CD4-positive, alpha-beta T cell treated with Interferon alpha-2 for 1 hour (primary cell): Measurements from ENCODE around the gene RNF130.
"Not testable (repeated sequence)": the region's sequence is repeated elsewhere in the genome, so short reads cannot be mapped to it uniquely, and the experiment has no call there.

ENCODE experiments used
- DNase-seq, 2 donors: peaks; one replicate each; pipeline ENCODE4 v3.0.0-alpha.2; 2020 to 2022

RNF130 gene

DNA sequence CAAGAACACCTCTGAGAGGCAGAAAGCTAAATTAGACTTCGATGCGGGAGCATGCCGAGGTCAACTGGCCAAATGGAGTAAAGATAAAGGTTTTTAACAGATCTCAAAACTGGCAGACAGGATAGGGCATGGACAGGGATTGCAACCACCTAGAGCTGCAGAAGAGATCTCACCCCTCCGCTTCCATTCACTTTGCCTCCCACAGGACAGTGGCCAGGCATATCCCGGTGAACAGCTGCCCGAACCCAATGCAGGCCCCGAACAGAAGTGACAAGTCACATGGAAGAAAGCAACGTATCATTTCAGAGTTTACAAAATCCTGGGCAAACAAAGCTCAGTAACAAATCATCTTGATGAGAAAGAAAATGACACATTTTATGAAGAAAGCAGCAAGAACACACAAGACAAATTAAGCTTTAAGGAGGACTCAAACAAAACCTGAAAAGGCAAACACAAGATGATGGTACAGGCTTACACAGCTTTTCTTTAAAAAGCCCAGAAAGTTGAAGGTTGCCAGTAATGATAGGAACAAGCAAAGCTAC lies 18.4 kb downstream of the RNF130 start:
- DNase-seq, result no peak

DNA sequence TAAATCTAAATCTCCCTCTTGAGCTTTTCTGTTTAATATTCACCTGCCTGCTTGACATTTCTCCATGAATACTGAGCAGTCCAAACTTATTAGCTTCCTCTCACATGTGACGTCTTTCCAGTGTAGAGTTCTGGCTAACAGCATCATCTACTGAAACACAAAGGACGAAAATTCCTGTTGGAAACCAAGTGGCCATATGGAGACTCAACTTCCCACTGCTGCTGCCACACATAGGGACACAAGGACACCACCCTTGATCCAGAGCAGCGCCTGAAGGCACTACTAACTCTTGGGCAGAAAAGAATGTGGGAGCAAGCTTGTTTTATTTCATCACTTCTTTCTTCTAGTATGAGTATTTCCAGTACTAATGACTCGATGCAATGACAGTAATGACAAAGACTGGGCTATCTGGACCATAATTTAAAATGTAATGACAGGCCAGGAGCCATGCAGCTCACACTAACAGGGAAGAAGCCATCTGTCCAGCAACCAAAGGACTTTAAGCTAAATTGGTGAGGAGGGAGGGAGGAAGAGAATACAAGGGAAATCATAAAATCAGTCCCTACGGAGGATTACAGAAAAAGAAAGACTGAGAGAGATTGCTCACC lies 19.2 kb downstream of the RNF130 start:
- DNase-seq, result no peak

DNA sequence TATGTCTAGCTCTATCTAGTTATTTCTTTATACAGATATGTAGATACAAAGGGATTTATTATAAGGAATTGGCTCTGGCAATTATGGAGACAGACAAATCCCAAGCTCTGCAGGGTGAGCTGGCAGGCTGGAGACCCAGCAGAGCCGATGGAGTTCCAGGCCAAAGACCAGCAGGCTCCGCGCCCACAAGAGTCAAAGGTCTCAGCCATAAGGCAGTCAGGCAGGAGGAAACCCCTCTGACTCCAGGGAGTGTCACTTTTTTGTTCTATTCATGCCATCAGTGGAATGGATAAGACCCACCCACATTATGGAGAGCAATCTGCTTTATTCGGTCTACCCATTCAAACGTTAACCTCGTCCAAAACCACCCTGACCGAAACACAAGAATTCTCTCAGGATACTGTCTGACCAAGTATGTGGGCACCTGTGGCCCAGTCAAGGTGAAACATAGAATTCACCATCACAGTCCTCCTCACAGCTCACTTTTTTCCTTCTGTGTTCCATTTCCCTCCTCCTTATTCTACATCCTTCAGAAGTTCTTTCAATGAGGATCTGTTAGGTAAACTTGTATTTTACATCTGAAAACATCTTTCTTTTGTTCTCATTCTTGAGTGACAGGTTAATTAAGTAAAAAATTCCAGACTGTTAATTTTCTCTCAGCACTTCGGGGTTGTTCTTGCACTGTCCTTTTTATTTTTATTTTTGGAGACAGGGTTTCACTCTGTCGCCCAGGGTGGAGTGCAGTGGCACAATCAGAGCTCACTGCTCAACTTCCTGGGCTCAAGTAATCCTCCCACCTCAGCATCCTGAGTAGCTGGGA lies 21.2 kb downstream of the RNF130 start:
- no peak for DNase-seq

DNA sequence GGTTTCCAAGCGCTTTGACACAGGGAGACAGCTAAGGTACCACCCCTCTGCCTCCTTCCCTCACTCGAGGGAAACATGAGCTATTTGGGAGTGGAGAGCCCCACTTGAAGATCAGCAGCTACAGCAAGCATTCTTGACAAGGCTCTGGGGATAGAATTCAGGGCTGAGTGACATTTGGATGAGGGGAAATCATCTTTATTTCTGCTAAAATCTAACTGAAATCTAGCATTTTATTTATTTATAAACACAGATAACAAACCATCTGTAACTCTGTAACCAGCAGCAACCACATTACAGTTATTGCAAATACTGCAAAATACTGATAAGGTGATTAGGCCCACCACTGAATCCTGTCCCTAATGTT lies 22.4 kb downstream of the RNF130 start:
- no peak for DNase-seq

DNA sequence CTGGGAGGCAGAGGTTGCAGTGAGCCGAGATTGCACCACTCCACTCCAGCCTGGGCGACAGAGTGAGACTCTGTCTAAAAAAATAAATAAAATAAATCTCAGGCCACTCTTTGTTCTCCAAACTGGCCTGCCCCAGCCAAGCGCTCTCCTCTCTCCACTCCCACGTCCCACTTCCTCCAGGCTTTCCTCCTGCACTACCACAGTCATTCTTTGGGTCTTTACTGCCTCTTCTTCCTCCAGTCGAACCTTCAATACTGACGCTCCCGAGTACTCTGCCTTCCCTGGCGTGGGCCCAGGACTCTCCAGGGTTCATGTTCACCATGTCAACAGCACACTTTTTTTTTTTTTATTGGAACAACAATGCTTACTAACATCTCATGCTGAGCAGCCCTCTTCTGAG lies 23.9 kb downstream of the RNF130 start:
- no peak for DNase-seq

DNA sequence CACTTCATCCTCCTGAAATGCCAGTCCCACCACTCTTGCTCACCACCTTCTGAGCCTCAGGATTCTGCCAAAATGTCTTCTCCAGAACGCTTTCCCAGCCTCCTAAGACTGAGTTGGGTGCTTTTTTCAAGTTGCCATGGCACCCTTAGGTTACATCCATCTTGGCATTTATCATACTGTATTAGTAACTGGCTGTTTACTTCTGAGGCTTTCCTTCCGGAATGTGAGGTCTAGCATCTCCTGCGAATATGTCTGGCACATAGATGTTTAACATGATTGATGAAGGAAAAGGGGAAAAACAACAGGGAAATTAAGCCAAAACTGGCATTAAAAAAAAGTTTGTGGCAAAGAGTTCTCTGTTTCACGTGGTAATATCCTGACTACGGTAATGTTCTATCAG lies 24.9 kb downstream of the RNF130 start:
- DNase-seq, result no peak

DNA sequence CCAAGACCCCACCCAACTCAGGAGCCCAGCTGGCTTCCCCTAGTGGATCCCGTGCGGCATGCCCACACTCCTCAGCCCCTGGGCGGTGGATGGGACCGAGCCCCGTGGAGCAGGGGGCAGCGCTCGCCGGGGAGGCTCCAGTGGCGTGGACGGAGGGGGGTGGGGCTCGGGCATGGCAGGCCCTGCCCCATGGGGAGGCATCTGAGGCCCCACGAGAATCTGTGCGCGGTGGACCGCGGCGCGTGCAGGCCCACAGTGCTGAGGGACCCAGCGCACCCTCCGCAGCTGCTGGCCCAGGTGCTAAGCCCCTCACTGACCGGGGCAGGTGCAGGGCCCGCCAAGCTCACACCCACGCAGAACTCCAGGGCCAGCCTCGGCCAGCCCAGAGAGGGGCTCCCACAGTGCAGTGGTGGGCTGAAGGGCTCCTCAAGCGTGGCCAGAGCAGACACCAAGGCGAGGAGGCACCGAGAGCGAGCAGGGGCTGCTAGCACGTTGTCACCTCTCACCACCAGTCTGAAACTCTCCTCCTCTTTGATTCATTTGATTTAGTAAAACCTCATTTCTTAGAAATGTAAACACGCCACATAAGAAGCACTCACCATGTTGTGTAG lies 25.6 kb downstream of the RNF130 start:
- no peak for DNase-seq

DNA sequence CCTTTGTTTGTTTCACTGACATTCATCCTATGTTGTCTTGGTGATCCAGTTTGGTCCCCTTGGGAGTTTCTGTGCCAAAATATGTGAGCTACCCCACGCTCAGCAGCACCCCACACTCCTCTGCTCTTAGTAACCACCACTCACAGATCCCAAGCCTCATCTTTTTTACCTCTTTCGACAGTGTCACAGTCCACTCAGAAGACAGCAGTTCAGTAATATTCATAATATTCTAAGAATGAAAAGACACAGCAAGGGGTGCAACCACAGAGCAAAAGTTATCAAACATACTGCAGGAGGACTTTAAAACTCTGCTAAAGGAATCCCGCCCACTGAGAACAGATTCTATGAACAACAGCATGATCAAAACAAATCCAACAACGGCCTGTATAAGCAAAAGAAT lies 28.2 kb downstream of the RNF130 start:
- no peak for DNase-seq

DNA sequence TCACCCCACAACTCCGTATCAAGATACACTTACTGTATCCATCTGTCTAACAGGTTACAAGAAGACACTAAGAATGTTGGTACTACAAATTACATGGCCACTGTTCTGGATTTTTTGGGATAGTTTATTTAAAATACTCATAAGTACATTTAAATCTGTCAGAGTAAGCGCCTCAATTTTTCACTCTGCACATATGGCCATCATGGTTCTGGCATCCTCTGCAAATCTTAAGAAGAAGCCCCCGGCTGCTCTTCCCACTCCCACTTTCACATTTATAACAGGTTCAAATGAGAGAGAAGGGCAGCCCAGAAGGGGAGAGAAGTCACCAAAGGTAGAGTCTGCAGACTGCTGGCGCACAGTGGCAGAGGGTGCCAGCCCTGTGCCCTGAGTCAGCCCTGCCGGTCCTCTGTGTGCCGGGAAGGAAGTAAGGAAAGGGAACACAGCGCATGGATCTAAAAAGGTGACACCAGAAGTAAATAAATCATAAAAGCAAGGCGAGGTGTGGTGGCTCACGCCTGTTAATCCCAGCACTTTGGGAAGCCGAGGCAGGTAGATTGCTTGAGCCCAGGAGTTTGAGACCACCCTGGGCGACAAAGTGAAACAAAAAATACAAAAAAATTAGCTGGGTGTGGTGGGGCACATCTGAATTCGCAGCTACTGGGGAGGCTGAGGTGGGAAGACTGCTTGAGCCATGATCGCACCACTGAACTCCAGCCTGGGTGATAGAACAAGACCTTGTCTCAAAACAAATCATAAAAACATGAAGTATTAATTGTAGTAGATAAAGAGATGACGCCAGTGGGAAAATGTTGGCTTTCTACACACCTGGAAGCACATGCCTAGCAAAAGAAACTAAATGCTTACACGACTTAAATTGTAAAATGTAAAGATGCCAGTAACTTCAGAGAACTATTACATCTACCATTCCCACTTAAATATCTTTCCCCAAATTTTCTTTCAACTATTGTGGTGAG lies 30.0 kb downstream of the RNF130 start:
- DNase-seq, result no peak

DNA sequence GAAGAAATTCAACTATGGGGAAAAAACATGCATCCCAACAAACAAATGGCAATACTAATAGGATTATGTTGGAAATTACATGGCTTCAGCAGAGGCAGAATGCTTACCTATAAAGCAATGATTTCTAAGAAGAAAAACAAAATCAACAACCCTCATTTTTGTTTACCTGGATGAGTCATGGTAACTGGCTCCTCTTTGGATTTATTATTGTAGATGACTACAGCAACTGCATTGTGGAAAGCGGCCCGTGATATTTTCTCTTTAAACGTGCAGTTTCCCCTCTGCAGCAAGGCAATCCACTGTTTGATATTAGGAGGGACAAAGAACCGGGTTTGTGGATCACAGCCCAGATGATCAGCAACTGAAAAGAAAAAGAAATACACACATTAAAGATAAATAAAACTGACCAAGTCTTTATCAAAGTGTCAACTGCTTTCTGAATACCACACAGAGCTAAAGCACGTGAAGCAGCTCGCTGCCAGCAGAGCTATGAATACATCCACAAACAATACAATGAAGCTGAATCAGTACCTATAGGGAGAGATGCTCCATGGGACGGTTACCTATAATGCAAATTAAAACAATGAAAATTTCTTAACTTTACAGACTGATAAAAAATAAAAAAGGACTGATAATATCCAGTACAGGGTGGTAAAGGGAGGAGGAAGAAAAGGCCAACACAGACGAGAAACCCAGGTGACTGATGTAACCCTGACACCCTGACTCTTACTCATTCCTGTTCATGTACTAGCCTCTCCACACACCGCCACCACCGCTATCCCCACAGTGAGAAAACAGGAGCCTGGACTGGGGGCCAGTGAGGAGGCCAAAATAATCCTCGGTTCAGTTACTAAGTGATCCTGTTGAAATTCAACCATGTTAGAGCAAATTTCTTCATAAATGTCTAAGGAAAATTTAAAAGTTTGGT lies 31.0 kb downstream of the RNF130 start:
- DNase-seq, result no peak

DNA sequence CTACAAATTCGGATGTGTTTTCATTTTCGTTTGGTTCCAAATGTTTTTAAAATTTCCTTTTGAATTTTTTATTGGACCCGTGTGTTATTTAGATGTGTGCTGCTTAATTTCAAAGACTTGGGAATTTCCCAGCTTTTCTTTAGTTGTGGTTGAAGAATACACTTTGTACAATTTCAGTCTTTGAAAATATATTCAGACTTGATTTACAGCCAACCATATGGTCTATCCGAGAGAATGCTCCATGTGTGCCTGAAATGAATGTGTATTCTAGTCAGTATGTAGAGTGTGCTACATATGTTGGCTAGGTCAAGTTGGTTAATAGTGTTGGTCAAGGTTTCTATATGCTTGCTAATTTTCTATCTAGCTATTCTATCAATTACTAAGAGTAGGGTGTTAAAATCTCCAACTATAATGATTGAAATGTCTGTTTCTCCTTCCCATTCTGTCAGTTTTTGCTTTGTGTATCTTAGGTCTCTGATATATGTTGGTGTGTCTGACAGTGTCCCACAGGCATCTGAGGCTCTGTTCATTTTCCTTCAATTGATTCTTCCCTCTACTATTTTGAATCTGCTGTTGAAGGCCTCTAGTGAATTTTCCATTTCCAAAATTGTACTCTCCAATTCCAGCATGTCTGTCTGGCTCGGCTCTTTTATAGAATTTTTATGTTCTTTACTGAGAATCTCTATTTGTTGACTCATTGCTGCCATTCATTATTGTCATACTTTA lies 36.2 kb downstream of the RNF130 start:
- no peak for DNase-seq

DNA sequence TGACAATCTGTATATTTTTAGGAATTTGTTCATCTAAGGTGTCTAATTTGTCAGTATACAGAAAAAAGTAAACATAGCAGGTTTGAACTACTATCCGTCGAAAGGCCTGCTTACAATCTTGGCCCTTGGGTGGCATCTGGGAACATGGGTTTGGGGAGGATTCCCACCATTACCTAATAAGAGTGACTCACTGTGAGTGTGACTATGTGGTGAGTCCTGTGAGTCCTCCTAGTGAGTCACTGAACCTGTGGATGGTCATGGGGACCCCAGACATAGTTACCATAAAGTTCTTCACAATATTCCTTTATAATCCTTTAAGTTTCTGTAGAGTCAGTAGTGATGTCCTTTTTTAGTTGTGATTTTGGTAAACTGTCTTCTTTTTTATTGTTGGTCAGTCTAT lies 37.0 kb downstream of the RNF130 start:
- DNase-seq, result no peak

DNA sequence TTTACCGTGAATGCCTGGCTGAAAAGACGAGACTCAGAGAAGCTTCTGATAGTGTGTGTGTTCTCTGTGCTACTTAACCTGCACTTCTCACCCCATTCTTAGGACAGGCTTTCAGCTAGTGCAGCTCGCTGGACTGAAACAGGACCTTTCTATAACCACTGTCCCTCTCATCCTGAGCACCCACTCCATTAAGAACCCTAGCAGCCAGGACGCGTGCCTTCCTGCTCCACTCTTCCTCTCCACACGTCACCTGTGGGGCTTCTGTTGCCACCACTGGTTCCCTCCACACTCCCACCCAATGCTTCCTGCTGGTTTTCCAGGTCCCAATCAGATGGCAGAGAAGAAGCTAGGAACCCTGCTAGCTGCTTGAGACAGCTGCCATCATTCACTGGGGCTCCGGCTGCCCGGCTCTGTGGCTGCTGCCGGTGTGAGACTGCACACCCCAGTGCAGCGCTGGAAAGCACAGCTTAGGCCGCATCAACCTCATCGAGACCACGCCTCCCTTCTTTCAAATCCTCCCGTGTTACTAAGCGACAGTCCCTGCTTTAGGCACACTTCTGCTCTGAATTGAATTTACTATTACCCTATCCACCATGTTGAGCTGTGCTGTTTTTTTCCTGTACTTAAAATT lies 44.0 kb downstream of the RNF130 start:
- no peak for DNase-seq

DNA sequence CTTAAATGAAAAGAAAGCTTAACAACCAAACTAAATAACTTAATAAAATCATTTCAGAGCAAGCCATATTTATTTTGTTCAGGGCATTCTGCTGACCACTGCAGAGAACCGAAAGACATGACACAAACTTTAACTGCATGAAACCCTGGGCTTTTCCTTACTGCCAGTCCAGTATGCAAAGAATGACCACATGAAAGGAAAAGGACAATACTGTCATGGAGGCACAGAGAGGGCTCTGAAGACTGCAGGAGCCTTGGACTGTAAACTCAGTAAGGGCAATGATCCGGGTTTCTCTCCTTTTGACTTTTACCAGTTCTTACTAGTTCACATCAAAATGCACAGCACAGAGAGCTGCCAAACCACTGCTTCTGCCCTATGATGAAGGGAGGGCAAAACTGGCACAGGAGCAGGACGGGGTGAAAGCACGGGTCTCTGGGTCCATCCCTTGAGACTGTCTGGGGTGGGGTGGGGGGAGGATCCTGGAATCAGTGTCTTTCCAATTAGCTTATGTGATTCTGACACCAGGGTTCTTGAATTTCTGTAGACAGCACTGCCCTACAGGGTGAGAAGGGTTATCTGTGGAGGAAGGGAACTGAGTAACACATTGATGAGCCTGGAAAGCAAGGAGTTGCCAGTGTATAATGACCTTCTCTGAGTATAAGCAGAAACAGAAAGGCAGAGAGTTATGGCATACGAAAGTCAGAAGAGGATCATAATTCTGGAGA lies 44.7 kb downstream of the RNF130 start:
- no peak for DNase-seq

DNA sequence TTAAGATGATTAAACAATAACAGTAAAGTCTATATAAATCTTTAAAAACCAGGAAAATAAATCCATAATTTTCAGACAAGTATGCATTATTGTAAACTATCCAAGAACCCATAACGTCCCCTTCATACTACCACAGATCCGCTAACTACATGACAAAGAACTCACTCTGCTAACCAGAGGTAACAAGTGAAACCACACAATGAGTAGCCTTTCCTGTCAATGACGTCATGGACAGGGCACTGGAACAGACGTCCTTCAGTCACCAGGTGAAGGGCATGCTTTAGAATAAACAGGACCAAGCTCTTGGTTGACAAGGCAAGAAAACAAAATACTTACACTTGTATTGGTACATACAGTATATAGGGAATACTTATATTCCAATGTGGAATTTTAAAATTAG lies 45.2 kb downstream of the RNF130 start:
- DNase-seq, result peak in 1 of 2 donors; percentile 9

DNA sequence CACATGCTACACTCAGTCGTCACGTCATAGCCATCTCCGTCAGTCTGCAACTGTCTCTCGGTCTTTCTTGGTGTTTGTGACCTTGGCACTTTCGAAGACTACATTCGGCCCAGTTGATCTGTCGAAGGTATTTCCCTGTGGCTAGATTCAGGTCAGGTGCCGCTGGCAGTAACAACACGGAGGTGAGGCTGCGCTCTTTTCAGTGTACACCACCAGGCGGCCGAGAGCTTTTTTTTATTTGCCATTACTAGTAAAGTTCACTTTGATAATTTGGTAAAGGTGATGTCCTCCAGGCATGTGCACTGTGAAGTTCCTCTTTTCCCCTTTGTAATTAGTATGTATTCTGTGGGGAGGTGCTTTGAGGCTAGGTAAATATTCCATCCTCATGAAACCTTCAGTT lies 49.7 kb downstream of the RNF130 start:
- DNase-seq, result no peak

DNA sequence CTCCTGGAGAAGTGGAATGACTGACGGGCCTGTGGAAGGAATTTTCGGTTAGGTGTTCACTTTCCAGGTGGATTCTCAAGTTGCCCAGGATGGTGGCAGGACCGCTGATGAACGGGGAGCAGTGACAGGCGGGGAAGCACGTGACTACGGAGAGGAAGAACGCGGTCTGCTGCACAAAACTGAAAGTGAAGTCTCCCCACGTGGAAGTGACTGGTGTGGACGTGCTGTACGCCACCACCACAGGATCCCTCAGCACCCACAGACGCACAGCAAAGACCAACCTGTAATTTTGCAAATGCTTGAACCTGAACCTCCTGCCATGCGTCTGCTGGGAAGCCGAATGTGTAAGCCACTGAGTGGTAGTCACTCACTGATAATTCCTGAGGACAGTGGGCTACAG lies 51.4 kb downstream of the RNF130 start:
- DNase-seq, result peak in 1 of 2 donors; percentile 4

DNA sequence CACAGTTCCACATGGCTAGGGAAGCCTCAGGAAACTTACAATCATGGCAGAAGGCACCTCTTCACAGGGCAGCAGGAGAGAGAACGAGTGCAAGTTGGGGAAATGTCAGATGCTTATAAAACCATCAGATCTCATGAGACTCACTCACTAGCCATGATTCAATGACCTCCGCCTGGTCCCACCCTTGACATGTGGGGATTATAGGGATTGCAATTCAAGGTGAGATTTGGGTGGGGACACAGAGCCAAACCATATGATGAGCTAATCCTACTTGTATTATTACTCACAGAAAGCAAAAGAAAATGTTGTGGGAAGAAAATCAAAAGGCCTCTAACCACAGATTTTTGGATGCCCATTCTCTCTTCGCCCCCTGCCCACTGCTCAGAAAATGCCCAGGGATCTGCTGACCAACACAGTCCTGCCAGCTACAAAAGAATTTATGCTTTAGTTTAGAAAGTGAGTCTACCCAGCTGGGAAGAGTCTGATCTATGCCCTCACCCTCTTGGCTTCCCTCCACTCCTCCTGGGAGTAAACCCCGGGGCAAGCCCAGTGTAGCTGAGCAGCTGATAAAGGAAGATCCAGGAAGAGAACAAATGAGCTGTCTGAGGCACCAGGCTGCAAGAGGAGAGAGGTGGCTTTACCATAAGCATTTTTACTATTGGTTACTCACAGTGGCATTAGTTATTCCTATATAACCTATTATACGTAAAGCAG lies 53.1 kb downstream of the RNF130 start:
- DNase-seq, result no peak

DNA sequence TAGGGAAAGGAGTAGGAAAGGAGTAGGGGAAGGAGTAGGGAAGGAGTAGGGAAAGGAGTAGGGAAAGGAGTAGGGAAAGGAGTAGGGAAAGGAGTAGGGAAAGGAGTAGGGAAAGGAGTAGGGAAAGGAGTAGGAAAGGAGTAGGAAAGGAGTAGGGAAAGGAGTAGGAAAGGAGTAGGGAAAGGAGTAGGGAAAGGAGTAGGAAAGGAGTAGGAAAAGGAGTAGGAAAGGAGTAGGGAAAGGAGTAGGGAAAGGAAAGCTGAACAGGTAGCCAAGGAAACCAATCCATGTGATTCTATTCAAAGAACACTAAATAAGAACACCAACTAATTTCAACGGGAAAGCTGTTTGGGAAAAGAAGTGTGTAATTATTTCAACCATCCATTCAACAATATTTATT lies 56.0 kb downstream of the RNF130 start:
- not testable (repeated sequence) for DNase-seq
